ENCODE measurements around the gene MBOAT2.

MBOAT2 gene

GRCh38 chr2:8803658-8804379 is 199.7 kb downstream of the MBOAT2 start:
- Histone ChIP-seq H3K4me3 (ENCODE audit: low read length in 2 of 2) (no peak overlapping the region), H3K9me3 (ENCODE audit: control insufficient read depth in 2 of 2, low read length in 2 of 2) (no peaks in the 10 kb centered on the region), H3K4me1 (ENCODE audit: control insufficient read depth, insufficient read depth, low read length) (no peaks in the 10 kb centered on the region), H3K9ac (ENCODE audit: low read length in 2 of 2) (no peak overlapping the region), H3K27me3 (ENCODE audit: control insufficient read depth in 1 of 2, insufficient read depth in 2 of 2, low read length in 2 of 2) (no peaks in the 10 kb centered on the region), H3K27ac (ENCODE audit: low read length) (no peak overlapping the region), H3K36me3 (ENCODE audit: control insufficient read depth in 2 of 2, insufficient read depth in 2 of 2, low read length in 2 of 2) (peaks cover 34 to 58% of the 10 kb centered on the region in 2 donors)

GRCh38 chr2:8802741-8803140 is 200.7 kb downstream of the MBOAT2 start:
- Histone ChIP-seq H3K9ac (ENCODE audit: low read length in 2 of 2) (no peak overlapping the region), H3K4me3 (ENCODE audit: low read length in 2 of 2) (no peak overlapping the region), H3K27ac (ENCODE audit: low read length) (no peak overlapping the region), H3K9me3 (ENCODE audit: control insufficient read depth in 2 of 2, low read length in 2 of 2) (no peaks in the 10 kb centered on the region), H3K4me1 (ENCODE audit: control insufficient read depth, insufficient read depth, low read length) (no peaks in the 10 kb centered on the region), H3K27me3 (ENCODE audit: control insufficient read depth in 1 of 2, insufficient read depth in 2 of 2, low read length in 2 of 2) (no peaks in the 10 kb centered on the region), H3K36me3 (ENCODE audit: control insufficient read depth in 2 of 2, insufficient read depth in 2 of 2, low read length in 2 of 2) (peaks cover 32 to 60% of the 10 kb centered on the region in 2 donors)

Data from stomach smooth muscle (tissue), 2 donors.